Measurements from ENCODE around the gene UBAP2.
A peak's percentile ranks its signal among the peaks of the same experiment; 100 is the strongest.

The UBAP2 gene

DNA sequence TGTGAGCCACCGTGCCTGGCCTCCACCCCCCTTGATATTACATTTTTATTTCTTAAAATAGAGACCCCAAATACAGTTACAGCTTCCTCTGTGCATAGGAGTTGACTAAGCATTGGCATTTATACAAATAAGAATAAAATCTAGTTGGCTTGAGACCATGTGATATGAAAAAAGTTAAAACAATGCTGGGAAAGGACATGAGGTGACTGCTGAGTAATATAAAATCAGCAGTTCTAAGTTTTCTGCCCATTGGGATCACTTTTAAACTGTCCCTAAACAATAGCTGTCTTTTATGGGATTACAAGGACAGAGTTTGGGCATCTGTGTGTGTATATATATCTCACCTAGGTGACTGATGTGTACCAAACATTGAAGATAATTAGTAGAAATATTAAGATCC lies 135.1 kb downstream of the UBAP2 start:
- no peaks in the 10 kb centered on the region for H3K4me1 Mint-ChIP-seq (ENCODE audit: low read depth)
- H3K27ac Mint-ChIP-seq, result no peak overlapping the region
- H3K27me3 Mint-ChIP-seq (ENCODE audit: low read depth), result no peaks in the 10 kb centered on the region
- H3K36me3 Mint-ChIP-seq (ENCODE audit: low read depth), result peaks cover 32% of the 10 kb centered on the region
- no peak for DNase-seq (ENCODE audit: low spot score)
- H3K4me3 Mint-ChIP-seq, result no peak overlapping the region
- no peaks in the 10 kb centered on the region for H3K9me3 Mint-ChIP-seq

DNA sequence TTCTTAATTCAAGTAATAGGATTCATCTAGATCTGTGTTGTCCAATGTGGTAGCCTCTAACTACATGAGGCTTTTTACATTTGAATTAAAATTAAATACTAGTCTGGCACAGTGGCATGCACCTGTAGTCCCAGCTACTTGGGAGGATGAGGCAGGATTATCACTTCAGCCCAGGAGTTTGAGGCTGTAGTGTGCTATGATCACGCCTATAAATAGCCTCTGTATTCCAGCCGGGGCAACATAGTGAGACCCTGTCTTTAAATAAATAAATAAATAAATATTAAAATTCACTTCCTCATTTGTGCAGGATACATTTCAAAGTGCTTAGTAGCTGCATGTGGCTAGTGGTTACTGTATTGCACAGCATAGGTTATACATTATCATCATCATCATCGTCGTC lies 139.9 kb downstream of the UBAP2 start:
- Mint-ChIP-seq H3K9me3 (no peaks in the 10 kb centered on the region), H3K27me3 (ENCODE audit: low read depth) (no peaks in the 10 kb centered on the region), H3K4me1 (ENCODE audit: low read depth) (peaks cover 4% of the 10 kb centered on the region), H3K36me3 (ENCODE audit: low read depth) (peaks cover 23% of the 10 kb centered on the region), H3K4me3 (no peak overlapping the region), H3K27ac (no peak overlapping the region)
- no peak for DNase-seq (ENCODE audit: low spot score)

DNA sequence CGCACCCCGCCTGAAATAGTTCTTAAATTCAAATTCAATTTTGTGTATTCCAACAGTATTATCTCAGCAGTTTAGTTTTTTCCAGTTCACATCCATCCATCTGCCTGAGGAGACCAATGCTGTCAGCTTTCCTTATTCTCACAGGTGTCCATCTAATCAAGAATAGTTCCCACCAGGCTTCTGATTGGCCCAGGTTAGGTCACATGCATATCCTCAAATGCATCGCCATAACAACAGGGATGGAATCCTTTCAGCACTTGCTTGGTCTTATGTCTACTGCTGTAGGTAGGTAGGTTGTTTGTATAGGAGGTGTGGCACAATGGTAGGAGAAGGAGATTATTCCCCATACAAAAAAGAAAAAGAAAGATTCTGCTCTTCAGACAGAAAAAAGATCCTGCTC lies 140.6 kb downstream of the UBAP2 start:
- Mint-ChIP-seq H3K27me3 (ENCODE audit: low read depth) (no peaks in the 10 kb centered on the region), H3K9me3 (no peaks in the 10 kb centered on the region), H3K36me3 (ENCODE audit: low read depth) (peaks cover 25% of the 10 kb centered on the region), H3K27ac (no peak overlapping the region), H3K4me1 (ENCODE audit: low read depth) (peaks cover 10% of the 10 kb centered on the region), H3K4me3 (no peak overlapping the region)
- no peak for DNase-seq (ENCODE audit: low spot score)

DNA sequence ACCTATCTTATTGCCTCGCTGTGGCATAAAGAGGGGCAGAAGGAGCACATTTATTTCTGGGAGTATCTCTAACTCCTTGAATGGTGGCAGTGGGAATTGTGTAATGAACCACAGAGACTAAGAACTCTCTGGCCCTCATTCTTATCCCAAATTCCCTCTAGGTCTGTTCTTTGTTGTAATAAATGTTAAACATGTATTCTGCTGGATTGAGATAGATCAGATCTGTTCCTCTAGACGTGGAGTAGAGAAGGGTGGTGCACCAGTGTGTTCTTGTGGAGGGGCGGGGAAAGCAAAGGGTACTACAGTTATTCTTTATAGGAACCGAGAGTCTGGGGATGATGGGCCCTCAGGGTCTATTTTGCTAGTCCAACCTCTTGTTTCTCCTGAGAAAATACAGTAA lies 141.3 kb downstream of the UBAP2 start:
- DNase-seq (ENCODE audit: low spot score), result no peak
- Mint-ChIP-seq H3K4me1 (ENCODE audit: low read depth) (peaks cover 10% of the 10 kb centered on the region), H3K36me3 (ENCODE audit: low read depth) (peaks cover 25% of the 10 kb centered on the region), H3K27me3 (ENCODE audit: low read depth) (no peaks in the 10 kb centered on the region), H3K27ac (no peak overlapping the region), H3K4me3 (no peak overlapping the region), H3K9me3 (no peaks in the 10 kb centered on the region)

DNA sequence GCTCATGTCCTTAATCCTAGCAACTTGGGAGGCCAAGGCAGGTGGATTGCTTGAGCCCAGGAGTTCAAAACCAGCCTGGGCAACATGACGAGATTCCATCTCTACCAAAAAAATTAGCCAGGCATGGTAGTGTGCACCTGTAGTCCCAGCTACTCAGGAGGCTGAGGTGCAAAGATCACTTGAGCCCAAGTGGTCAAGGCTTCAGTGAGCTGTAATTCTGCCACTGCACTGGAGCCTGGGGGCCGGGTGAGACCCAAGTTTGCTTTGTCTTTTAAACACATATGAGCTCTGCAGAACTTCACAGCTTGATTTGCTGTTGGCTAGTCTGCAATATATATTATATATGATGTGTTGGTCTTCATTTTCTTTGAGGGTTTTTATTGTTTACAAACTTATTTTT lies 141.9 kb downstream of the UBAP2 start:
- DNase-seq (ENCODE audit: low spot score), result no peak
- Mint-ChIP-seq H3K36me3 (ENCODE audit: low read depth) (peaks cover 22% of the 10 kb centered on the region), H3K27ac (no peak overlapping the region), H3K4me1 (ENCODE audit: low read depth) (peaks cover 10% of the 10 kb centered on the region), H3K4me3 (no peak overlapping the region), H3K9me3 (no peaks in the 10 kb centered on the region), H3K27me3 (ENCODE audit: low read depth) (no peaks in the 10 kb centered on the region)

DNA sequence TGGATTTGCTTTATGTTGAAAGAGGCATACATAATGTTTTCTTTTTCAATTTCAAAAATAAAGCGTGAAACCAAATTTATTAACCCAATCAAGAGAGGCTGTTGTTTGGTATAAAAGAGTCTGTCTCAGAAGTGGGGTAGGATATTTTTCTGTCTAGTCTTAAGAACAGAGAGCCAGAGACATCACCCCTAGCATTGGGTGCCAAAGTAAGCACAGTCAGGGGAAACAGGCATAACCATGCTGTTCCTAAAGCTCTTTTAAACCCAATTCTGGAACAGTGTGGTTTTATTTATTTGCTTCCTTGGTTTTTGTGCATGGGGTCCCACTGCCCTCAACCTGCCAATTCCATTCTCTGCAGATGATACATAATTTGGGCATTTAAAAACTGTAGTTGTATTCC lies 143.6 kb downstream of the UBAP2 start:
- no peak overlapping the region for H3K27ac Mint-ChIP-seq
- H3K4me1 Mint-ChIP-seq (ENCODE audit: low read depth), result peaks cover 10% of the 10 kb centered on the region
- H3K9me3 Mint-ChIP-seq, result no peaks in the 10 kb centered on the region

DNA sequence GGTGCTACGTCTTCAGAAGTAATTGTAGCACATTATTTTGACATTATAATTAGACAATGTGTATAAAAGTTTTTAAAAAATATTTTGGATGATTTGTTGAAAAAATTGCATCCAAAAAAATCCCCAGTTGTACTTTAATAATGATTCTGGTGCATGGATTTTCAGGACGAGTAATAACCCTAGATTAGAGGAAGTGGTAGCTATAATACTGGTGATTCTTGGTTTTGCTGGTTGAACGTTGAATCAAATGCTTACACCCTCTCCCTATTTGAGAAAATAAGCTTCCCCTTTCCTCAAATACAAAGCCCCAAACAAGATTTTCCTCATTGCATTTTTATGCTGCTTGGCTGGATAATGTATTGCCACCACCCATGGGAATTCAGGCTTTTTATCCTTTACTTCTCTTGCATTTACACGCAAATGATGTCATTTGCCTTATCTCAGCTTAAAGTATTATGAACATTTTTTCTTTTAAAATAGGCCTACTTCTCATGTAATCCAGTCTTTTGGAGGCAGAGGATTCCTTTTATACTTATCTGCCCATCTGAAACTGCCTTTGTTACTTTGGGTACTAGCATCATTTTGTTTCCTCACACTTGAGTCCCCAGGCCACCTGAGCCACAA lies 145.4 kb downstream of the UBAP2 start:
- DNase-seq (ENCODE audit: low spot score), result no peak
- Mint-ChIP-seq H3K36me3 (ENCODE audit: low read depth) (peaks cover 35% of the 10 kb centered on the region), H3K9me3 (no peaks in the 10 kb centered on the region), H3K4me3 (no peak overlapping the region), H3K27me3 (ENCODE audit: low read depth) (no peaks in the 10 kb centered on the region), H3K4me1 (ENCODE audit: low read depth) (peaks cover 10% of the 10 kb centered on the region), H3K27ac (no peak overlapping the region)

More for the DNA sequence above, 143.6 kb downstream of the UBAP2 start:
- Mint-ChIP-seq H3K36me3 (ENCODE audit: low read depth) (peaks cover 33% of the 10 kb centered on the region), H3K4me3 (no peak overlapping the region), H3K27me3 (ENCODE audit: low read depth) (no peaks in the 10 kb centered on the region)
- no peak for DNase-seq (ENCODE audit: low spot score)

DNA sequence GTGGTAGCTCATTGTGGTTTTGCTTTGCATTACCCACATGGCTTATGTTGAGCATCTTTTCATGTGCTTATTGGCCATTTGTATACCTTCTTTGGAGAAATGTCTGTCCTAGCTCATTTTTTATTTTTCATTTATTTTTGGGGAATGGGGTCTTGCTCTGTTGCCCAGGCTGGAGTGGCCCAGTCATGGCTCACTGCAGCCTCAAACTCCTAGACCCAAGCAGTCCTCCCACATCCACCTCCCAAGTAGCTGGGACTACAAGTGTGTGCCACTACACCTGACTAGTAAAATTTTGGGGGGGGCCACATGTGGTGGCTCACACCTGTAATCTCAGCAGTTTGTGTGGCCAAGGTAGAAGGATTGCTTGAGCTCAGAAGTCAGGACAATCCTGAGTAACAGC lies 154.4 kb downstream of the UBAP2 start:
- Mint-ChIP-seq H3K27ac (no peak overlapping the region), H3K27me3 (ENCODE audit: low read depth) (no peaks in the 10 kb centered on the region), H3K4me3 (no peak overlapping the region), H3K4me1 (ENCODE audit: low read depth) (no peaks in the 10 kb centered on the region), H3K9me3 (no peaks in the 10 kb centered on the region), H3K36me3 (ENCODE audit: low read depth) (peaks cover 13% of the 10 kb centered on the region)
- no peak for DNase-seq (ENCODE audit: low spot score)

DNA sequence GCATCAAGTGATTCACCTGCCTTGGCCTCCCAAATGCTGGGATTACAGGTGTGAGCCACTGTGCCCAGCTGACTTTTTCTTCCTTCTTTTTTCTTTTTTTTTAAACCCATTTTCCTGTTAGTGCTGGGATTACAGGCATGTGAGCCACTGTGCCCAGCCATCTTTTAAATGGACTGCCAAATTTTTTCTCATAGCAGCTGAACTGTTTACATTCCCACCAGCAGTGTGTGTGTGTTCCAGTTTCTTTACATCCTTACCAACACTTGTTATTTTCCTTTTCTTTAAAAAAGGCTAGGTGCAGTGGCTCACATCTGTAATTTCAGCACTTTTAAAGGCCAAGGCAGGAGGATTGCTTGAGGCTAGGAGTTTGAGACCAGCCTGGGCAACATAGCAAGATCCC lies 154.8 kb downstream of the UBAP2 start:
- Mint-ChIP-seq H3K27ac (no peak overlapping the region), H3K9me3 (no peaks in the 10 kb centered on the region), H3K4me3 (no peak overlapping the region), H3K4me1 (ENCODE audit: low read depth) (no peaks in the 10 kb centered on the region), H3K36me3 (ENCODE audit: low read depth) (peaks cover 13% of the 10 kb centered on the region), H3K27me3 (ENCODE audit: low read depth) (no peaks in the 10 kb centered on the region)
- DNase-seq (ENCODE audit: low spot score), result no peak

DNA sequence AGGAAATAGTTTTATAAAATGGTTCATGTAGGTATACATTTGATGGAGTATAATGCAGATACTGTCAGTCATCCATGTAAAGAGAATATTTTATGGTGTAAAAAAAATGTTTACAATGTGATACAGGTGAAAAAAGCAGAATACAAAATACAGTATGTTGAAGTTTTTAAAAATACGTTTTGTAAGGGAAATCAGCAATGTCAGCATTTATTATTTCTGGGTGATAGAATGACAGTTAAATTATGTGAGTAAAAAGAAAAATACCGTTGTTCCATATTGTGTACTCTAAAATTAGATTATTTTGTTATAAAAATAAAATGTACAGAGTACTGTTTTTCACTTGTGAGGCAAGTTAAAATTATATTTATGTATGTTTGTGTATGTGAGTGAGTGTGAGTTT lies 162.7 kb downstream of the UBAP2 start:
- Mint-ChIP-seq H3K4me1 (ENCODE audit: low read depth) (peaks cover 11% of the 10 kb centered on the region), H3K9me3 (no peaks in the 10 kb centered on the region), H3K36me3 (ENCODE audit: low read depth) (peaks cover 15% of the 10 kb centered on the region), H3K27me3 (ENCODE audit: low read depth) (no peaks in the 10 kb centered on the region), H3K27ac (no peak overlapping the region), H3K4me3 (no peak overlapping the region)
- DNase-seq (ENCODE audit: low spot score), result no peak

DNA sequence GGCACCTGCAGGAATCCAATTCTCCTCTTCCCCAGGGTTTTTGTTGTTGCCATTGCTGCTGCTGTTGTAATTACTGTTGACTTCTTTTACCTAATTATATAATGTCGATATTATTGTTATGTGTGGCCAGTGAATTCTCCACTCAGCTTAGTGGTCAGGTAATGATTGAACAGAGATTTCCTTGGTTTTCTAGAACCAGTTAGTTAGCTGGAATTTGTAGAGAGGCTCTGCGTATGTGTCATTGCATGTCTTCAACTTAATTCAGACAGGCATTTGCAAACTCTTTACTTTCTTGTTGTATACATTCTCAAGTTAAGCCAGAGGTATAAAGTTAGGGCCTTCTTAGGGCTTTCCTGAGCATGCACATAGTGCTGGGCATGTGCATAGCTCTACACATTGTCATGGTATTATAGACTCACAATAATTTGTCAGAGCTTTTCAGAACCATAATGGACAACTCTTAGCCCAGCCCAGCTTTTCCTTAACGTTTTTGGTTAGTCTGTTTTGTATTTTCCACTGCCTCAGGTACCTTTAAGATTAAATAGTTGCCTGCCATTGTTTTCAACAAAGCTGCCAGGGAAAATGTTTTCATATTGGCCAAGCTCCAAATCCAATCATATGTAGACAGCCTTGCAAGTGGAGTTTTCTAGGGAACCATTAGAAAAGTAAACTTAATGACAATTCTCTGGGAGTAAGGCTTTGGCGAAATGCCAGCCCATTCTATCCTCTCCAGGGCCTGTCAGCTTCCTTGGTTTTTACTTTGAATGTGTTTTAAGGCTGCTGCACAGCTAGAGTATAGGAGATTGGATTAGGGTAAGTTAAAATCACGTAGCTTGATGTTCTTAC lies 163.6 kb downstream of the UBAP2 start:
- DNase-seq (ENCODE audit: low spot score), result no peak
- Mint-ChIP-seq H3K27ac (peak overlapping the region; percentile 11), H3K4me3 (no peak overlapping the region)

DNA sequence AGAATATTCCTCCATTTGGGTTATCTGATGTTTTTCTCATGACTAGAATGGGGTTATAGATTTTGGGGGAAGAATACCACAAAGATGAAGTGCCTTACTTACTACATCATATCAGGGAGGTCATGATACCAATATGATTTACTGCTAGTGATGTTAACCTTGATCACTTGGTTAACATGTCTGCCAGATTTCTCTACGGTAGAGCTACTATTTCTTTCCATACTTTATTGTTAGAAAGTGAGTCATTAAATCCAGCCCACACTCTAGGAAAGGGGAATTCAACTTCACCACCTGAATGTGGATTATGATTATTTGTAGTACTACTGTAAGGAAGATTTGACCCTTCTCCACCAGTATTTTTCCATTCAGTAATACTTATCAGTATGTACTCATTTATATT lies 167.1 kb downstream of the UBAP2 start:
- H3K27ac Mint-ChIP-seq, result no peak overlapping the region
- peaks cover under 1% of the 10 kb centered on the region for H3K36me3 Mint-ChIP-seq (ENCODE audit: low read depth)
- H3K27me3 Mint-ChIP-seq (ENCODE audit: low read depth), result no peaks in the 10 kb centered on the region
- no peaks in the 10 kb centered on the region for H3K9me3 Mint-ChIP-seq
- no peak for DNase-seq (ENCODE audit: low spot score)
- H3K4me3 Mint-ChIP-seq, result no peak overlapping the region
- H3K4me1 Mint-ChIP-seq (ENCODE audit: low read depth), result peaks cover 18% of the 10 kb centered on the region

More for the DNA sequence above, 163.6 kb downstream of the UBAP2 start:
- no peaks in the 10 kb centered on the region for H3K27me3 Mint-ChIP-seq (ENCODE audit: low read depth)
- peaks cover 15% of the 10 kb centered on the region for H3K4me1 Mint-ChIP-seq (ENCODE audit: low read depth)
- H3K36me3 Mint-ChIP-seq (ENCODE audit: low read depth), result peaks cover 13% of the 10 kb centered on the region
- H3K9me3 Mint-ChIP-seq, result no peaks in the 10 kb centered on the region

DNA sequence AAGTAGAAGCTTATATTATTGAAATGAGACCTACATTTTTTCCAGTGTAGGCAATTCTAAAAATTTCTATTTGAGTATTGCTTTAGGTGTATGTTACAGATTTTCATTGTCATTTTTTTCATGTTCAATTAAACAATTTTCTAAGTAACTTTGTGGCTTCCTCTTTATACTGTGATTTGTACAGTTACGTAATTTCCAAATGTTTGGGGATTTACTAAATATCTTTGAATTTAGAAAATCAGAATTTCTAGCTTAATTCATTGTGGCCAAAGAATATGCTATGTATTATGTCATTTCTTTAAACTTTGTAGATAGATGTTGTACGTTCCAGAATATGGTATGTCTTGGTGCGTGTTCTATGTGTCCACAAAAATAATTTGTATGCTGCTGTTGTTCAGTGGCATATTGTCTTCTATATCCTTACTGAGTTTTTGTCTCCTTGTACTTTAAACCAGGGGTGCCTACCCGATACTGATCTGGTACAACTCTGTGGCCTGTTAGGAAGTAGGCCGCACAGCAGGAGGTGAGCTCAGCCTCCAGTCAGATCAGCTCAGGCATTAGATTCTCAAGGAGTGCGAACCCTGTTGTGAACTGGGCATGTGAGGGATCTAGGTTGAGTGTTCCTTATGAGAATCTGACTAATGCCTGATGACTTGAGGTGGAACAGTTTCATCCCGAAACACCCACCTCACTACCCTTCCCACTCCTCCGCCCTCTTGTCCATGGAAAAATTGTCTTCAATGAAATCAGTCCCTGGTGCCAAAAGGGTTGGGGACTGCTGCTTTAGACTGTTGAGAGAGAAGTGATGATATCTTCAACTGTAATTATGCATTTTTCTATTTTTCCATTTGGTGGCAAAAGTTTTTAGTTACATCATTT lies 168.2 kb downstream of the UBAP2 start:
- Mint-ChIP-seq H3K9me3 (no peaks in the 10 kb centered on the region), H3K36me3 (ENCODE audit: low read depth) (no peaks in the 10 kb centered on the region), H3K27me3 (ENCODE audit: low read depth) (no peaks in the 10 kb centered on the region), H3K27ac (no peak overlapping the region), H3K4me3 (no peak overlapping the region), H3K4me1 (ENCODE audit: low read depth) (peaks cover 18% of the 10 kb centered on the region)
- DNase-seq (ENCODE audit: low spot score), result no peak

Data from T-helper 2 cell treated with Interferon-gamma antibody and Interleukin-4, amounts not matched to agents 5 μg/mL and 100 μg/mL, for 36 hours (primary cell).